VCaP (cell line): Measurements from ENCODE around the gene DHRS9.

Experiments
- H3K27ac ChIP-seq: fragments of 450-650 bp; 2 replicates; pipeline ENCODE4 v1.5.1; 2017
- TF ChIP-seq, protein P1 (sequence below): fragments of 450-650 bp; conservative IDR thresholded peaks from 2 replicates; pipeline ENCODE4 v1.5.1; 2017; ENCODE audit warnings: mild to moderate bottlenecking, moderate library complexity

The DHRS9 gene

DNA sequence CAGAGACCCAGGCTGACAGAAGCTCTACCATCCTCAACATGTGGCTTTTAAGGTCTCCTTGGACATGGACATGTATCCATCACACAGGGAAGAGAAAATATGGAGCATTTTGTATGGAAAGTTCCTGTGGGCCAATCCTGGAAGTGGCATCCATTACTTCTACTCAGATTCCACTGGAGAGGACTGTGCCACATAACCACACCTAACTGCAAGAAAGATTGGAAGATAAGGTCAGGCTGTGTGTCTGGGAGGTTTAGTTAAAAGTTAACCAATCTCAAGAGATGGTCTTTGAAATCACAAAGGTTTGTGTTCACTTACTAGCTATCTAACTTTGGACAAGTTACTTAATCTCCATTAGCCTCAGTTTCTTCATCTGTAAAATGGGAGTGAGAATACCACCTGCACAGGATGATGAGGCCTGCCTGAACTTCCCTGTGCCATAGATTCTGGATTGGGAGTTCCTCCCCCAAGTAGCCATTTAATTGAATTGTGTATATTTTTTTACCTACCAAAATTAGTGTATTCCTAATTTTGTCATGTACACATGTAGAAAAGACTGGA, 34.3 kb upstream of the DHRS9 start:
- H3K27ac ChIP-seq, result no peak overlapping the region
- TF ChIP-seq, protein P1, sequence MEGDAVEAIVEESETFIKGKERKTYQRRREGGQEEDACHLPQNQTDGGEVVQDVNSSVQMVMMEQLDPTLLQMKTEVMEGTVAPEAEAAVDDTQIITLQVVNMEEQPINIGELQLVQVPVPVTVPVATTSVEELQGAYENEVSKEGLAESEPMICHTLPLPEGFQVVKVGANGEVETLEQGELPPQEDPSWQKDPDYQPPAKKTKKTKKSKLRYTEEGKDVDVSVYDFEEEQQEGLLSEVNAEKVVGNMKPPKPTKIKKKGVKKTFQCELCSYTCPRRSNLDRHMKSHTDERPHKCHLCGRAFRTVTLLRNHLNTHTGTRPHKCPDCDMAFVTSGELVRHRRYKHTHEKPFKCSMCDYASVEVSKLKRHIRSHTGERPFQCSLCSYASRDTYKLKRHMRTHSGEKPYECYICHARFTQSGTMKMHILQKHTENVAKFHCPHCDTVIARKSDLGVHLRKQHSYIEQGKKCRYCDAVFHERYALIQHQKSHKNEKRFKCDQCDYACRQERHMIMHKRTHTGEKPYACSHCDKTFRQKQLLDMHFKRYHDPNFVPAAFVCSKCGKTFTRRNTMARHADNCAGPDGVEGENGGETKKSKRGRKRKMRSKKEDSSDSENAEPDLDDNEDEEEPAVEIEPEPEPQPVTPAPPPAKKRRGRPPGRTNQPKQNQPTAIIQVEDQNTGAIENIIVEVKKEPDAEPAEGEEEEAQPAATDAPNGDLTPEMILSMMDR, result no peak

DNA sequence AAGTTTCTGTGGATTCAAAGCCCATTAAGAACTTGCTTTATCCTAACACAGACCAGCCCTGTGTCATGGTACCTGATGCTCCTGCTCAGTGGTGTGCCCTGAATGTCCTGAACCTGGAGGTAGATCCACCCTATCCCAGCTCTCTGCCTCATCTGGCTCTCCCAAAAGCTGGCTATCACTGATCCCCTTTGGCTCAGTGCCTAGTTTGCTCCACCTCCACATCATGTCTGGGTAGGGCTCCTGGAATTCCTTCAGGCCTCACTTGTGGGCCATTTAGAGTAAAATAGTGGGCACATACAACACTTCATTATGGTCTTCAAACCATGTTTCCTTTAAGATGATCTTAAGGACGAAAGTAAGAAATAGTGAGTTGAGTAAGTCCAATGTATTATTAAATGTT, 33.5 kb upstream of the DHRS9 start:
- TF ChIP-seq, protein P1, result no peak

DNA sequence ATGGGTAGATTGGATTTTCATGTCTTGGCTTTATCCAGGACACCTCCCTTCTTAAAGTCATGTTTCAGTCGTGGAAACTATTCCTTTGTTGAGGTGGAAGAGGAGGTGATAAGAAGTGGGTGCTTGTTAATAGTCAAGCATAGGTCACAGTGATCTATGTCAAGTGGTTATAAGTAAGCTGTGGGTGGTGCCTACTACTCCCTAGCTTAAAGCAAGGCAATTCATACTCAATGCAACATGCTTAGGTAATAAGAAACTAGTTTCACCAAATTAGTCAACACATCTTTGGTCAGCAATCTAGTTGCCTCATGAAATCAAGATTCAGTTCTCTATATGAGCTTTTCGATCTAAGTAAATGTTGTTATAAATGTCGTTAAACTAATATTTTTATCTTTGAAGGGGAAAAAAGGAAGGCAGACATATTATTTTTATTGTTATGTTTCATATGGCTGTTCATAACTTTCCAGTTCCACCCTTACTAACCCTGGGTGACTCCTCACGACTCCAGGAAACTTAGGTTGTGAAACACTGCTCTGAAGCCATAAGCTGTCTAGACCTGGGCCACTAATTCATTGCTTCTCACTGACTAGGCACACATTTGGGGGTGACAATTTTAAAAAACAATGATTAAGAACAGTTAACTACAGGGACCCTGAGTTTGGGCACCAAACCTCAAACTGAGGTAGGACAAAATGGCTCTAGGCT, 32.5 kb upstream of the DHRS9 start:
- TF ChIP-seq, protein P1, result no peak
- no peak overlapping the region for H3K27ac ChIP-seq

More for the DNA sequence above, 33.5 kb upstream of the DHRS9 start:
- H3K27ac ChIP-seq, result no peak overlapping the region

GRCh38 chr2:169038338-169038757, 31.0 kb upstream of the DHRS9 start:
- TF ChIP-seq, protein P1, result no peak
- H3K27ac ChIP-seq, result no peak overlapping the region

DNA sequence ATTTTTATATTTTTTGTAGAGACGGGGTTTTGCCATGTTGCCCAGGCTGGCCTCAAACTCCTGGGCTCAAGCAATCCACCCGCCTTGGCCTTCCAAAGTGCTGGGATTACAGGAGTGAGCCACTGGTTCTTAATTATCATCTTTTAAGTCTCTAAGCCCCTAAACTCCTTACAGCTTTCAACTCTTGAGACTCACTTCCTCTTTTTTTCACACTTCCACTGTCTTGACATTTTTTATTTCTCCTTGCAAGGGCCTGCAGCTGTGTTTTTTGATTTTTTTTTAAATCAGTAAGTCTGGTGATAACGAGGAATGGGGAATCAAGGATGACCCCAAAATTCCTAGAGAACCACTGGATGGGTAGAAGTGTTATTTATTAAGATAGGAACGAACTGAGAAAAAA, 29.7 kb upstream of the DHRS9 start:
- TF ChIP-seq, protein P1, result no peak
- H3K27ac ChIP-seq, result no peak overlapping the region

- TF ChIP-seq, protein P1, result no peak
Measured at GRCh38 chr2:169041594-169041993, 27.8 kb upstream of the DHRS9 start.

DNA sequence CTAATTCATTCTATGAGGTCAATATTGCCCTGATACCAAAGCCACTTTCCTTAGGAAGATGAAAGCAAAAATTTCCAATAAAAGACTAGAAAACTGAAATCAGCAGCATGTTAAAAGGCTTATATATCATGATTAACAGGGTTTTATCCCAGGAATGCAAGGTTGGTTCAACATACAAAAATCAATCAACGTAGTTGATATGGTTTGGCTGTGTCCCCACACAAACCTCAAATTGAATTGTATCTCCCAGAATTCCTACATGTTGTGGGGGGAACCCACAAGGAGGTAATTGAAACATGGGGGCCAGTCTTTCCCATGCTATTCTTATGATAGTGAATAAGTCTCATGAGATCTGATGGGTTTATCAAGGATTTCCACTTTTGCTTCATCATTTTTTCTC, 26.5 kb upstream of the DHRS9 start:
- TF ChIP-seq, protein P1, result no peak

More at GRCh38 chr2:169041594-169041993, 27.8 kb upstream of the DHRS9 start:
- no peak overlapping the region for H3K27ac ChIP-seq

More for the DNA sequence above, 26.5 kb upstream of the DHRS9 start:
- no peak overlapping the region for H3K27ac ChIP-seq
